ENCODE measurements around the gene COMMD10.

- TF ChIP-seq POLR2A (IDR thresholded peaks at IDR 0.05) (no peak), CTCF (IDR thresholded peaks at IDR 0.05) (no peak)
Measured at GRCh38 chr5:116176121-116176520, 91.3 kb downstream of the COMMD10 start.

Data from transverse colon (tissue), 3 donors.